ENCODE results near the gene SMARCC2.
A peak's percentile ranks its signal among the peaks of the same experiment; 100 is the strongest.

The SMARCC2 gene

GRCh38 chr12:56118688-56119357 lies 70.5 kb downstream of the SMARCC2 start:
- no peak for DNase-seq

- peak; percentile 100 for DNase-seq
Measured at GRCh38 chr12:56117778-56118687, 71.2 kb downstream of the SMARCC2 start, which contains the start of gene ZC3H10. Gene ZC3H10 (plus strand): TSS chr12:56118266. CDS start chr12:56120563, 2,297 bp downstream.

- DNase-seq = peak; percentile 29
Measured at GRCh38 chr12:56117082-56117706, 72.1 kb downstream of the SMARCC2 start.

GRCh38 chr12:56116267-56117081 lies 72.8 kb downstream of the SMARCC2 start, which contains the start of gene RPL41:
Gene RPL41 (plus strand): TSS chr12:56116633.
- peak; percentile 95 for DNase-seq

- no peak for DNase-seq
Measured at GRCh38 chr12:56115329-56115728, 74.0 kb downstream of the SMARCC2 start.

GRCh38 chr12:56114084-56114483 lies 75.2 kb downstream of the SMARCC2 start:
- DNase-seq = no peak
